ENCODE measurements around the gene MIPEP. TPM values are rescaled to one million over a fixed set of nuclear protein-coding genes. Genes with fewer than 3 reads are reported as not detected.

MIPEP gene
- total and polyA plus RNA-seq, 9 of the 15 experiments (the other 6 are each of a cell fraction or from before 2014, with no cell fraction given) = 1.7 to 19.3 (median 13.1) TPM

DNA sequence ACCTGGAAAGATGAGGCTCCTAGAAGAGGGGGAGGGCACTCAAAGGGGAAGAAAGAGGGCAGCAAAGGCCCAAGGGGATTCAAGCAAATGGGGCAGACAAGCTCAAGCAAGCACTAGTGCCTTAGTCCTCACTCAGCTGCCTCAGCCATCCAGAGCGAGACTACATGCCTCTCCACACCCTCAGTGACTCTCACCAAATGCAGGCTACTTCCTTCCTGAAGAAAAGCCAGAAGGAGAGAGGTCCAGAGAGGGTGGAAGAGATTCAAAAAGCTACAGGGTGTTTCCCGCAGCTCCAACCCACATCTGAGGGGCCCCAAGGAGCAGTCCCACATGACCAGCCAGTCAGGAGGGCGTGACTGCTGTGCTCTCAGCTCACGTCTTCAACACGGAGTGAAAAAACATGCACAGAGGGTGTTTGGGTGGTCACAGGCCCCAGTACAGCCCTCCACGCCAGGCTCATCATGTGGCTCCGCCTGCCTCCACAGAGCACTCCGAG, 40.5 kb downstream of the MIPEP start (continued):
- TF ChIP-seq, protein P1, sequence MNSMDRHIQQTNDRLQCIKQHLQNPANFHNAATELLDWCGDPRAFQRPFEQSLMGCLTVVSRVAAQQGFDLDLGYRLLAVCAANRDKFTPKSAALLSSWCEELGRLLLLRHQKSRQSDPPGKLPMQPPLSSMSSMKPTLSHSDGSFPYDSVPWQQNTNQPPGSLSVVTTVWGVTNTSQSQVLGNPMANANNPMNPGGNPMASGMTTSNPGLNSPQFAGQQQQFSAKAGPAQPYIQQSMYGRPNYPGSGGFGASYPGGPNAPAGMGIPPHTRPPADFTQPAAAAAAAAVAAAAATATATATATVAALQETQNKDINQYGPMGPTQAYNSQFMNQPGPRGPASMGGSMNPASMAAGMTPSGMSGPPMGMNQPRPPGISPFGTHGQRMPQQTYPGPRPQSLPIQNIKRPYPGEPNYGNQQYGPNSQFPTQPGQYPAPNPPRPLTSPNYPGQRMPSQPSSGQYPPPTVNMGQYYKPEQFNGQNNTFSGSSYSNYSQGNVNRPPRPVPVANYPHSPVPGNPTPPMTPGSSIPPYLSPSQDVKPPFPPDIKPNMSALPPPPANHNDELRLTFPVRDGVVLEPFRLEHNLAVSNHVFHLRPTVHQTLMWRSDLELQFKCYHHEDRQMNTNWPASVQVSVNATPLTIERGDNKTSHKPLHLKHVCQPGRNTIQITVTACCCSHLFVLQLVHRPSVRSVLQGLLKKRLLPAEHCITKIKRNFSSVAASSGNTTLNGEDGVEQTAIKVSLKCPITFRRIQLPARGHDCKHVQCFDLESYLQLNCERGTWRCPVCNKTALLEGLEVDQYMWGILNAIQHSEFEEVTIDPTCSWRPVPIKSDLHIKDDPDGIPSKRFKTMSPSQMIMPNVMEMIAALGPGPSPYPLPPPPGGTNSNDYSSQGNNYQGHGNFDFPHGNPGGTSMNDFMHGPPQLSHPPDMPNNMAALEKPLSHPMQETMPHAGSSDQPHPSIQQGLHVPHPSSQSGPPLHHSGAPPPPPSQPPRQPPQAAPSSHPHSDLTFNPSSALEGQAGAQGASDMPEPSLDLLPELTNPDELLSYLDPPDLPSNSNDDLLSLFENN (IDR thresholded peaks at IDR 0.05; ENCODE audit: low read depth in 2 of 2, low read length in 2 of 2) = no peak
- TF ChIP-seq HOXB6 (CRISPR knock-in tag; IDR thresholded peaks at IDR 0.05; ENCODE audit: borderline replicate concordance) (no peak), CC2D1A (IDR thresholded peaks at IDR 0.05) (no peak), HDAC1 (IDR thresholded peaks at IDR 0.05) (no peak), ZNF282 (CRISPR knock-in tag; IDR thresholded peaks at IDR 0.05) (no peak), NUFIP1 (IDR thresholded peaks at IDR 0.05; ENCODE audit: partially characterized antibody) (no peak)
- TF ChIP-seq, protein P2, sequence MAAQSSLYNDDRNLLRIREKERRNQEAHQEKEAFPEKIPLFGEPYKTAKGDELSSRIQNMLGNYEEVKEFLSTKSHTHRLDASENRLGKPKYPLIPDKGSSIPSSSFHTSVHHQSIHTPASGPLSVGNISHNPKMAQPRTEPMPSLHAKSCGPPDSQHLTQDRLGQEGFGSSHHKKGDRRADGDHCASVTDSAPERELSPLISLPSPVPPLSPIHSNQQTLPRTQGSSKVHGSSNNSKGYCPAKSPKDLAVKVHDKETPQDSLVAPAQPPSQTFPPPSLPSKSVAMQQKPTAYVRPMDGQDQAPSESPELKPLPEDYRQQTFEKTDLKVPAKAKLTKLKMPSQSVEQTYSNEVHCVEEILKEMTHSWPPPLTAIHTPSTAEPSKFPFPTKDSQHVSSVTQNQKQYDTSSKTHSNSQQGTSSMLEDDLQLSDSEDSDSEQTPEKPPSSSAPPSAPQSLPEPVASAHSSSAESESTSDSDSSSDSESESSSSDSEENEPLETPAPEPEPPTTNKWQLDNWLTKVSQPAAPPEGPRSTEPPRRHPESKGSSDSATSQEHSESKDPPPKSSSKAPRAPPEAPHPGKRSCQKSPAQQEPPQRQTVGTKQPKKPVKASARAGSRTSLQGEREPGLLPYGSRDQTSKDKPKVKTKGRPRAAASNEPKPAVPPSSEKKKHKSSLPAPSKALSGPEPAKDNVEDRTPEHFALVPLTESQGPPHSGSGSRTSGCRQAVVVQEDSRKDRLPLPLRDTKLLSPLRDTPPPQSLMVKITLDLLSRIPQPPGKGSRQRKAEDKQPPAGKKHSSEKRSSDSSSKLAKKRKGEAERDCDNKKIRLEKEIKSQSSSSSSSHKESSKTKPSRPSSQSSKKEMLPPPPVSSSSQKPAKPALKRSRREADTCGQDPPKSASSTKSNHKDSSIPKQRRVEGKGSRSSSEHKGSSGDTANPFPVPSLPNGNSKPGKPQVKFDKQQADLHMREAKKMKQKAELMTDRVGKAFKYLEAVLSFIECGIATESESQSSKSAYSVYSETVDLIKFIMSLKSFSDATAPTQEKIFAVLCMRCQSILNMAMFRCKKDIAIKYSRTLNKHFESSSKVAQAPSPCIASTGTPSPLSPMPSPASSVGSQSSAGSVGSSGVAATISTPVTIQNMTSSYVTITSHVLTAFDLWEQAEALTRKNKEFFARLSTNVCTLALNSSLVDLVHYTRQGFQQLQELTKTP (IDR thresholded peaks at IDR 0.05; ENCODE audit: low read depth in 1 of 2, partially characterized antibody in 2 of 2) = no peak

Data from K562 (cell line).